B cell (primary cell): ENCODE measurements around the gene MBNL2. TPM values are rescaled to one million over a fixed set of nuclear protein-coding genes. Genes with fewer than 3 reads are reported as not detected.

ENCODE experiments used
- ATAC-seq: fragments of 200-7000 bp; cut with Tn5 transposase; one replicate; pipeline ENCODE4 v1.10.0; 2021; ENCODE audit warnings: low read depth, mild to moderate bottlenecking, moderate number of reproducible peaks, moderate library complexity
- CTCF ChIA-PET: fragments of 350-600 bp; sonication (Branson Sonifier 250); formaldehyde crosslinking; loops from one replicate; lab custom pipeline; 2021; ENCODE audit warnings: antibody characterized with exemption, inconsistent platforms; lab: Charles Lee
- POLR2A ChIA-PET: fragments of 350-600 bp; sonication (Branson Sonifier 250); formaldehyde crosslinking; loops from one replicate; lab custom pipeline; 2021; ENCODE audit warnings: antibody characterized with exemption; lab: Charles Lee
- DNase-seq: peaks from one replicate; pipeline ENCODE4 v3.0.0; 2013
- H2AFZ ChIP-seq: 2 replicates; pipeline ENCODE4 v1.6.1; 2012; ENCODE audit warnings: mild to moderate bottlenecking, low read depth, low read length; ENCODE audit not compliant: insufficient read depth, poor library complexity, severe bottlenecking
- H3K27ac ChIP-seq, 2 donors: 1 replicate in 1 of 2; 2 replicates in 1 of 2; pipeline ENCODE4 v1.5.1; 2012 to 2013; ENCODE audit warnings: low read length in 2 of 2, mild to moderate bottlenecking in 2 of 2, moderate library complexity in 1 of 2
- H3K27me3 ChIP-seq, 4 experiments: fragments of 200-600 bp in 1 of 4; sonication (generic) in 1 of 4; replicated peaks in 1 of 4; 1 replicate in 2 of 4; 2 replicates in 2 of 4; pipeline versions ENCODE4 v1.6.1 to v1.7.0; 2013 to 2016; ENCODE audit warnings: low read length in 3 of 4, mild to moderate bottlenecking in 2 of 4, mixed read lengths in 1 of 4, moderate library complexity in 1 of 4; ENCODE audit not compliant: insufficient read depth in 4 of 4, control insufficient read depth in 3 of 4; ENCODE audit errors: control extremely low read depth in 1 of 4
- H3K36me3 ChIP-seq, 2 experiments: replicated peaks in 1 of 2; 1 replicate in 1 of 2; 2 replicates in 1 of 2; pipeline versions ENCODE4 v1.6.1 to v1.7.1; 2013; ENCODE audit warnings: low read length in 1 of 2; ENCODE audit not compliant: insufficient read depth in 2 of 2, control insufficient read depth in 1 of 2; ENCODE audit errors: control extremely low read depth in 1 of 2, extremely low read depth in 1 of 2
- H3K4me1 ChIP-seq, 2 donors: fragments of 200-600 bp in 1 of 2; sonication (generic) in 1 of 2; 1 replicate in 1 of 2; 2 replicates in 1 of 2; pipeline versions ENCODE4 v1.5.1 to v1.6.1; 2013 to 2017; ENCODE audit warnings: low read length in 2 of 2; ENCODE audit not compliant: control insufficient read depth in 2 of 2, insufficient read depth in 2 of 2
- H3K4me2 ChIP-seq: replicated peaks from 2 replicates; pipeline ENCODE3; 2012; ENCODE audit warnings: mild to moderate bottlenecking, low read depth, low read length; ENCODE audit not compliant: poor library complexity, severe bottlenecking
- H3K4me3 ChIP-seq, 5 experiments: fragments of 200-600 bp in 1 of 5; sonication (generic) in 1 of 5; 1 replicate in 3 of 5; 2 replicates in 2 of 5; pipeline versions ENCODE4 v1.5.1 to v1.7.0; 2011 to 2016; ENCODE audit warnings: low read length in 4 of 5, mild to moderate bottlenecking in 4 of 5, low read depth in 2 of 5, control low read depth in 1 of 5, moderate library complexity in 1 of 5; ENCODE audit not compliant: insufficient read depth in 1 of 5; ENCODE audit errors: control extremely low read depth in 1 of 5, extremely low read depth in 1 of 5
- H3K79me2 ChIP-seq: fragments of 200-600 bp; sonication (generic); one replicate; pipeline ENCODE4 v1.6.0; 2016; ENCODE audit warnings: low read length; ENCODE audit not compliant: control insufficient read depth, insufficient read depth
- H3K9ac ChIP-seq: fragments of 200-600 bp; sonication (generic); 2 replicates; pipeline ENCODE4 v1.6.1; 2017; ENCODE audit warnings: mild to moderate bottlenecking, low read length, moderate library complexity
- H3K9me3 ChIP-seq, 3 donors: one replicate each; pipeline versions ENCODE4 v1.6.1 to v1.7.1; 2013; ENCODE audit warnings: low read length in 2 of 3; ENCODE audit not compliant: control insufficient read depth in 2 of 3, insufficient read depth in 1 of 3; ENCODE audit errors: control extremely low read depth in 1 of 3
- H4K20me1 ChIP-seq: 2 replicates; pipeline ENCODE4 v1.6.0; 2012; ENCODE audit warnings: mild to moderate bottlenecking, low read length; ENCODE audit not compliant: insufficient read depth, control insufficient read depth, poor library complexity, severe bottlenecking
- H3K27ac Mint-ChIP-seq: one replicate; pipeline ENCODE4 v1.8.0; 2021; ENCODE audit warnings: mixed read lengths
- H3K27me3 Mint-ChIP-seq: one replicate; pipeline ENCODE4 v1.8.0; 2021; ENCODE audit warnings: mixed read lengths
- H3K4me1 Mint-ChIP-seq: one replicate; pipeline ENCODE4 v1.8.0; 2021; ENCODE audit warnings: mixed read lengths
- H3K4me3 Mint-ChIP-seq: one replicate; pipeline ENCODE4 v1.8.0; 2021; ENCODE audit warnings: mixed read lengths
- H3K9me3 Mint-ChIP-seq: one replicate; pipeline ENCODE4 v1.8.0; 2022; ENCODE audit warnings: mixed read lengths; ENCODE audit not compliant: insufficient read depth
- CTCF ChIP-seq: fragments of 200-600 bp; IDR thresholded peaks from one replicate; pipeline ENCODE4 v1.8.0; 2022; ENCODE audit warnings: antibody characterized with exemption, mild to moderate bottlenecking
- EZH2 ChIP-seq: IDR thresholded peaks from 2 replicates; pipeline ENCODE4 v1.6.1; 2012; ENCODE audit warnings: borderline replicate concordance, low read depth, mild to moderate bottlenecking, moderate library complexity, low read length; ENCODE audit not compliant: insufficient read depth, poor library complexity, severe bottlenecking
- WGBS: methylation state at CpG from one replicate; pipeline ENCODE4 v1.1.5; 2013; ENCODE audit warnings: missing lambda C conversion rate; ENCODE audit not compliant: insufficient coverage; 5-methylcytosine and 5-hydroxymethylcytosine counted together
- intact Hi-C: fragments of 100-400 bp; cut with micrococcal nuclease; formaldehyde crosslinking; loops from one replicate; pipeline ENCODE4 v1.10.0; 2022
- polyA plus RNA-seq: library from polyadenylated mRNA; depleted of rRNA; stranded (reverse); fragments of >200 nt; gene quantifications from 2 replicates; pipeline ENCODE4 v1.2.3, GENCODE V29; 2012
- total RNA-seq, 2 donors: library from RNA; stranded (reverse); fragments of 120-200 nt in 1 of 2; gene quantifications; 1 replicate in 1 of 2; 2 replicates in 1 of 2; pipeline versions ENCODE4 v1.2.3 to v1.2.4, GENCODE V29; 2013 to 2022

The MBNL2 gene
- total and polyA plus RNA-seq, 2 donors (not counting 1 experiment from before 2014, with no cell fraction given), result 6.9 to 50.1 TPM

GRCh38 chr13:97243915-97244781 lies 22.0 kb downstream of the MBNL2 start:
- H3K9me3 ChIP-seq, result no peaks in the 10 kb centered on the region
- POLR2A ChIA-PET, result no interaction called here
- H3K27me3 ChIP-seq, result no peaks in the 10 kb centered on the region
- H3K4me1 ChIP-seq, result no peaks in the 10 kb centered on the region
- ATAC-seq (no peak), DNase-seq (no peak)
- WGBS, result 96% methylated on average over 4 of the region's 8 CpGs
- H3K9ac ChIP-seq, result no peak overlapping the region
- Mint-ChIP-seq H3K27me3 (no peaks in the 10 kb centered on the region), H3K4me3 (no peak overlapping the region), H3K27ac (no peak overlapping the region), H3K9me3 (no peaks in the 10 kb centered on the region), H3K4me1 (peaks cover 45% of the 10 kb centered on the region)
- no peak overlapping the region for H3K27ac ChIP-seq
- H4K20me1 ChIP-seq, result peaks cover 83% of the 10 kb centered on the region
- intact Hi-C loops, result no loop called here
- TF ChIP-seq CTCF (no peak), EZH2 (no peak)
- no peak overlapping the region for H2AFZ ChIP-seq
- no peak overlapping the region for H3K4me3 ChIP-seq
- CTCF ChIA-PET, result no interaction called here
- H3K79me2 ChIP-seq, result peaks cover 76% of the 10 kb centered on the region
- H3K4me2 ChIP-seq, result no peak overlapping the region
- H3K36me3 ChIP-seq, result peaks cover 0 to 7% of the 10 kb centered on the region in 2 experiments

- H3K4me2 ChIP-seq, result no peak overlapping the region
- no peaks in the 10 kb centered on the region for H3K27me3 ChIP-seq
- no peaks in the 10 kb centered on the region for H3K4me1 ChIP-seq
- ChIA-PET POLR2A (no interaction called here), CTCF (no interaction called here)
- H3K36me3 ChIP-seq, result no peaks in the 10 kb centered on the region
- H3K9ac ChIP-seq, result no peak overlapping the region
- H2AFZ ChIP-seq, result no peak overlapping the region
- intact Hi-C loops, result no loop called here
- H3K9me3 Mint-ChIP-seq, result no peaks in the 10 kb centered on the region
- H3K27me3 Mint-ChIP-seq, result no peaks in the 10 kb centered on the region
- no peaks in the 10 kb centered on the region for H3K9me3 ChIP-seq
- H3K27ac Mint-ChIP-seq, result no peak overlapping the region
- ATAC-seq, result no peak
- H3K4me3 ChIP-seq, result no peak overlapping the region
- peaks cover 83% of the 10 kb centered on the region for H4K20me1 ChIP-seq
- H3K27ac ChIP-seq, result no peak overlapping the region
- no peak for DNase-seq
- no peak for TF ChIP-seq CTCF
- TF ChIP-seq EZH2, result no peak
- H3K4me1 Mint-ChIP-seq, result peaks cover 49% of the 10 kb centered on the region
- H3K4me3 Mint-ChIP-seq, result no peak overlapping the region
- H3K79me2 ChIP-seq, result peaks cover 72% of the 10 kb centered on the region
Measured at GRCh38 chr13:97245011-97245410, 22.9 kb downstream of the MBNL2 start.
